Liver (tissue), 9 donors: Measurements from ENCODE around the gene TGFB1I1. TPM values are rescaled to one million over a fixed set of nuclear protein-coding genes. Genes with fewer than 3 reads are reported as not detected.

Experiments
- DNase-seq: peaks from one replicate; pipeline ENCODE4 v3.0.0-alpha.2; 2017; ENCODE audit warnings: low spot score
- H3K27ac ChIP-seq, 2 donors: one replicate each; pipeline ENCODE4 v1.7.0; 2013; ENCODE audit warnings: inconsistent platforms in 2 of 2, low read length in 2 of 2, control low read depth in 1 of 2, low read depth in 1 of 2, mild to moderate bottlenecking in 1 of 2
- H3K27me3 ChIP-seq, 4 donors: one replicate each; pipeline versions ENCODE4 v1.6.1 to v1.7.0; 2013; ENCODE audit warnings: low read length in 3 of 4, inconsistent platforms in 1 of 4, mild to moderate bottlenecking in 1 of 4, moderate library complexity in 1 of 4; ENCODE audit not compliant: control insufficient read depth in 4 of 4, insufficient read depth in 4 of 4
- H3K36me3 ChIP-seq, 4 donors: one replicate each; pipeline versions ENCODE4 v1.6.1 to v1.7.0; 2013; ENCODE audit warnings: low read length in 3 of 4, mild to moderate bottlenecking in 3 of 4, low read depth in 1 of 4, moderate library complexity in 1 of 4; ENCODE audit not compliant: control insufficient read depth in 4 of 4, insufficient read depth in 3 of 4
- H3K4me1 ChIP-seq, 4 donors: one replicate each; pipeline versions ENCODE4 v1.6.1 to v1.7.0; 2013; ENCODE audit warnings: low read length in 3 of 4, mild to moderate bottlenecking in 3 of 4, moderate library complexity in 1 of 4; ENCODE audit not compliant: control insufficient read depth in 4 of 4, insufficient read depth in 4 of 4
- H3K4me3 ChIP-seq, 3 donors: one replicate each; pipeline versions ENCODE4 v1.6.1 to v1.7.0; 2013; ENCODE audit warnings: low read length in 3 of 3, control low read depth in 1 of 3, low read depth in 1 of 3, mild to moderate bottlenecking in 1 of 3
- H3K9ac ChIP-seq, 2 donors: one replicate each; pipeline ENCODE4 v1.7.0; 2013; ENCODE audit warnings: low read length in 2 of 2, mild to moderate bottlenecking in 2 of 2, moderate library complexity in 2 of 2, control low read depth in 1 of 2, low read depth in 1 of 2
- H3K9me3 ChIP-seq, 4 donors: one replicate each; pipeline versions ENCODE4 v1.6.1 to v1.7.0; 2013; ENCODE audit warnings: low read length in 3 of 4; ENCODE audit not compliant: control insufficient read depth in 4 of 4
- EGR1 ChIP-seq, 2 donors: IDR thresholded peaks; 2 replicates each; pipeline ENCODE4 v1.6.1; 2016 to 2018; ENCODE audit warnings: antibody characterized with exemption in 2 of 2, low read depth in 2 of 2
- FOXA1 ChIP-seq: IDR thresholded peaks from 2 replicates; pipeline ENCODE4 v1.6.1; 2016; ENCODE audit warnings: antibody characterized with exemption
- FOXA2 ChIP-seq: IDR thresholded peaks from 2 replicates; pipeline ENCODE4 v1.6.1; 2016; ENCODE audit warnings: antibody characterized with exemption
- GABPA ChIP-seq, 2 donors: IDR thresholded peaks in 1 of 2; conservative IDR thresholded peaks in 1 of 2; 2 replicates each; pipeline ENCODE4 v1.6.1; 2016; ENCODE audit warnings: antibody characterized with exemption in 2 of 2, mild to moderate bottlenecking in 1 of 2, moderate library complexity in 1 of 2
- HNF4A ChIP-seq, 2 donors: conservative IDR thresholded peaks; 2 replicates each; pipeline ENCODE4 v1.6.1; 2016; ENCODE audit warnings: antibody characterized with exemption in 2 of 2, mild to moderate bottlenecking in 2 of 2
- HNF4G ChIP-seq: IDR thresholded peaks from 2 replicates; pipeline ENCODE4 v1.6.1; 2016; ENCODE audit warnings: antibody characterized with exemption
- JUND ChIP-seq, 2 donors: IDR thresholded peaks; 2 replicates each; pipeline ENCODE4 v1.6.1; 2016; ENCODE audit warnings: antibody characterized with exemption in 2 of 2
- NR2F2 ChIP-seq: IDR thresholded peaks from 2 replicates; pipeline ENCODE4 v1.6.1; 2016; ENCODE audit warnings: antibody characterized with exemption
- RAD21 ChIP-seq, 2 donors: IDR thresholded peaks; 2 replicates each; pipeline ENCODE4 v1.6.1; 2016; ENCODE audit warnings: antibody characterized with exemption in 2 of 2, mild to moderate bottlenecking in 2 of 2
- RXRA ChIP-seq, 2 donors: IDR thresholded peaks; 2 replicates each; pipeline ENCODE4 v1.6.1; 2017 to 2018; ENCODE audit warnings: antibody characterized with exemption in 2 of 2, mild to moderate bottlenecking in 1 of 2
- SP1 ChIP-seq: IDR thresholded peaks from 2 replicates; pipeline ENCODE4 v1.6.1; 2018; ENCODE audit warnings: antibody characterized with exemption, mild to moderate bottlenecking
- TAF1 ChIP-seq: conservative IDR thresholded peaks from 2 replicates; pipeline ENCODE4 v1.6.1; 2016; ENCODE audit warnings: antibody characterized with exemption, mild to moderate bottlenecking
- YY1 ChIP-seq: IDR thresholded peaks from 2 replicates; pipeline ENCODE4 v1.6.1; 2016; ENCODE audit warnings: antibody characterized with exemption, mild to moderate bottlenecking
- WGBS: extraction: QIAGEN DNeasy Blood & Tissue Kit; methylation state at CpG from one replicate; pipeline ENCODE4 v1.1.7; 2013; 5-methylcytosine and 5-hydroxymethylcytosine counted together
- polyA plus RNA-seq, 2 donors: library from polyadenylated mRNA; stranded (reverse) in 1 of 2; unstranded in 1 of 2; fragments of 200-250 nt in 1 of 2; fragments of >200 nt in 1 of 2; fragmentation: Nextera tagmentation in 1 of 2; extraction: Ambion mirVana in 1 of 2; gene quantifications; one replicate each; pipeline versions ENCODE4 v1.2.1 to v1.2.3, GENCODE V29; 2013 to 2015
- total RNA-seq, 2 donors: library from RNA; depleted of rRNA; stranded (reverse); fragments of >200 nt; gene quantifications; one replicate each; pipeline ENCODE4 v1.2.3, GENCODE V29; 2014
- TF ChIP-seq, protein P1 (sequence below): IDR thresholded peaks from 2 replicates; pipeline ENCODE4 v1.6.1; 2016; ENCODE audit warnings: antibody characterized with exemption
- TF ChIP-seq, protein P2 (sequence below): IDR thresholded peaks from 2 replicates; pipeline ENCODE4 v1.6.1; 2016; ENCODE audit warnings: antibody characterized with exemption
- TF ChIP-seq, protein P3 (sequence below): fragments of 150-350 bp; IDR thresholded peaks from 2 replicates; pipeline ENCODE4 v1.5.1; 2017; ENCODE audit warnings: improper control_type of control experiment, low read depth, low read length; ENCODE audit not compliant: missing input control
- TF ChIP-seq, protein P4 (sequence below): IDR thresholded peaks from 2 replicates; pipeline ENCODE4 v1.6.1; 2016; ENCODE audit warnings: antibody characterized with exemption
- TF ChIP-seq, protein P5 (sequence below): IDR thresholded peaks from 2 replicates; pipeline ENCODE4 v1.6.1; 2016; ENCODE audit warnings: antibody characterized with exemption, mild to moderate bottlenecking
- donor health status: healthy.
- donor health status: healthy.
- donor health status: healthy.
- donor health status: healthy.
- donor health status: healthy.

TGFB1I1 gene
- total and polyA plus RNA-seq, 4 donors = 4.2 to 8.3 (median 5.8) TPM

DNA sequence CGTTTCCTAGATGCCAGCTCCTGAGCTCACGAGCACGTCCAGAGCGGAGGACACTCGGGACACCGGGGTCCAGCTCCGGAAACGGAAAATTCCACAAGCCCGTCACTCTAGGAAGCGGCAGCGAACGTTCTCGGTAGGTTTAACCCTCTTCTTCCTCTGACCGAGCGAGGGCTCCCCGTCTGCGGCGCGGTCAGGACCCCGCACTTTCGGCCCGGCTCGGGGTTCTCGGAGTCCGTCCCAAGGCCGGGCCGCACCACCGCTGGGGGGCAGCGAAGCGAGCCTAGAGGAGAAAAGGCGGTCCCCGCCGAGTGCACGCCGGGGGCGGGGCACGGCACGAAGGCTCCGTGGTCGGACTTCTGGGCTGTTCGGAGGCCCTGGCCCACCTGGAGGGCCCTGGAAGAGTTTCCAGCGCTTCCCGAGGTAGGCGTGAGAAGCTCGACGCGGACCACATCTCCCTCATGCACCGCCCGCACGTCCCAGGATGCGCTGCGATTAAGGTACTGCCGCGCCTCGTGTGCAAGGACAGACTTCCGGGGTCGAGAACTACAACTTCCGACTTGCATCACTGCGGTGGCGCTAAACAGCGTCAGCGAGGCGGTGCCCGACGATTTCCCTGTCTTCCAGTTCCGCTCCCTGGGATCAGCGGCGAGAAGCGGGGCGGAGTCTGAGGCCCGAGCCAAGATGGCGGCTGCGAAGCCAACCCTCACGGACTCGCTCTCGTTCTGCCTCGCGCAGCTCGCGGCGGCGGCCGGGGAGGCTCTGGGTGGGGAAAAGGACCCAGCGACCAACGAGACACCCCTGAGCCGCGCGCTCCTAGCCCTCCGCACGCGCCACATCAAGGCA, 12.9 kb upstream of the TGFB1I1 start, which contains the start of gene ARMC5 (continued):
- TF ChIP-seq GABPA (IDR thresholded peaks at IDR 0.05 in 1 of 2, conservative IDR thresholded peaks at IDR 0.05 in 1 of 2) = peak; percentile 88 to 95
- peak; percentile 54 for TF ChIP-seq RAD21 (IDR thresholded peaks at IDR 0.05)
- peak; percentile 43 for TF ChIP-seq TAF1

DNA sequence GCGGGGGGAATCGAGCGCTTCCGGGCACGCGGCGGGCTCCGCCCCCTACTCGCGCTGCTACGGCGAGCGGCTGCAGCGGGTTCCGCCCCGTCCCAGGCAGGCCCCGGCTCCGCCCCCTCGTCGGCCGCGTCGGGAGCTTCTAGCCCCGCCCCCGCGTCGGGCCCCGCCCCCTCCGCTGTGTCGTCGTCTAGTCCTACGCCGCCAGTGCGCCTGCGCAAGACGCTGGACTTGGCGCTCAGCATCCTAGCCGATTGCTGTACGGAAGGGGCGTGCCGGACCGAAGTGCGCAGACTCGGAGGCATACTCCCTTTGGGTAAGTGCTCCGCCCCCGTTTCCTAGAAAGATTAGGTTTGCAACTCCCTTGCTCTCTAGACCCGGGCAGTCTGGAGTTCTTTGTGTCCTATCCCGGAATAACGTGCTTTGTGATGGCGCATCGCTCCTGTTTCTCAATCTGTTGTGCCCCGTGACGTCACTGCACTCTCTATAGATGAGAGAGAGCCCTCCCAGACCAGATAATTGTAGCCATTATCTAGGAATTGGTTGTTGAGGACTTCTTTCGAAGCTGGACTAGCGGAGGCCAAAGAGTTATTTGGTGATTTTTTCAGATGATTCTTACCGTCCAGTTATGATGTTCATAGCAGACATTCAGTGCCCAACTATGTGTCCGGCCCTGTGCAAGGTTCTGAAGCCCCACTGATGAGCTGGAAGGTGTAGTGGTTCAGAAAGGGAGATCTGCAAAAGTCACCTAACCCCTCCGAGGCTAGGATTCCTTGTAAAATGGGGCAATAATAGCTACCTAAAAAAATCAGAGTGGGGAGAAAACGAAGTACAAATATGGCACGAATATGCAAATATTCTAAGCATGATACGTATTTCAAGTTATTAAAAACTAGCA, 12.0 kb upstream of the TGFB1I1 start:
- DNase-seq = peak; percentile 100
- Histone ChIP-seq H3K9ac (peak overlapping the region; percentile 63 to 75), H3K4me1 (peaks cover 27 to 67% (median 53%) of the 10 kb centered on the region in 4 donors), H3K4me3 (peak overlapping the region; percentile 66 to 82 (median 74)), H3K9me3 (no peaks in the 10 kb centered on the region), H3K36me3 (peaks cover 0 to 4% (median under 1%) of the 10 kb centered on the region in 4 donors), H3K27ac (peak overlapping the region; percentile 97 to 98), H3K27me3 (no peaks in the 10 kb centered on the region)
- TF ChIP-seq, protein P1, sequence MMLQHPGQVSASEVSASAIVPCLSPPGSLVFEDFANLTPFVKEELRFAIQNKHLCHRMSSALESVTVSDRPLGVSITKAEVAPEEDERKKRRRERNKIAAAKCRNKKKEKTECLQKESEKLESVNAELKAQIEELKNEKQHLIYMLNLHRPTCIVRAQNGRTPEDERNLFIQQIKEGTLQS = peak; percentile 49
- TF ChIP-seq GABPA (IDR thresholded peaks at IDR 0.05 in 1 of 2, conservative IDR thresholded peaks at IDR 0.05 in 1 of 2) = no peak
- TF ChIP-seq FOXA2 = peak; percentile 48
- TF ChIP-seq HNF4G = no peak
- TF ChIP-seq EGR1 (IDR thresholded peaks at IDR 0.05; ENCODE audit: low read depth in 2 of 2) = peak; percentile 82 to 87
- peak; percentile 67 for TF ChIP-seq NR2F2
- TF ChIP-seq, protein P2, sequence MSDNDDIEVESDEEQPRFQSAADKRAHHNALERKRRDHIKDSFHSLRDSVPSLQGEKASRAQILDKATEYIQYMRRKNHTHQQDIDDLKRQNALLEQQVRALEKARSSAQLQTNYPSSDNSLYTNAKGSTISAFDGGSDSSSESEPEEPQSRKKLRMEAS = peak; percentile 77
- TF ChIP-seq FOXA1 = peak; percentile 45
- peak; percentile 93 for TF ChIP-seq SP1
- TF ChIP-seq JUND (IDR thresholded peaks at IDR 0.05) = peak; percentile 70 to 91
- TF ChIP-seq HNF4A (conservative IDR thresholded peaks at IDR 0.05) = peak; percentile 91 to 98
- no peak for TF ChIP-seq YY1
- TF ChIP-seq, protein P3, sequence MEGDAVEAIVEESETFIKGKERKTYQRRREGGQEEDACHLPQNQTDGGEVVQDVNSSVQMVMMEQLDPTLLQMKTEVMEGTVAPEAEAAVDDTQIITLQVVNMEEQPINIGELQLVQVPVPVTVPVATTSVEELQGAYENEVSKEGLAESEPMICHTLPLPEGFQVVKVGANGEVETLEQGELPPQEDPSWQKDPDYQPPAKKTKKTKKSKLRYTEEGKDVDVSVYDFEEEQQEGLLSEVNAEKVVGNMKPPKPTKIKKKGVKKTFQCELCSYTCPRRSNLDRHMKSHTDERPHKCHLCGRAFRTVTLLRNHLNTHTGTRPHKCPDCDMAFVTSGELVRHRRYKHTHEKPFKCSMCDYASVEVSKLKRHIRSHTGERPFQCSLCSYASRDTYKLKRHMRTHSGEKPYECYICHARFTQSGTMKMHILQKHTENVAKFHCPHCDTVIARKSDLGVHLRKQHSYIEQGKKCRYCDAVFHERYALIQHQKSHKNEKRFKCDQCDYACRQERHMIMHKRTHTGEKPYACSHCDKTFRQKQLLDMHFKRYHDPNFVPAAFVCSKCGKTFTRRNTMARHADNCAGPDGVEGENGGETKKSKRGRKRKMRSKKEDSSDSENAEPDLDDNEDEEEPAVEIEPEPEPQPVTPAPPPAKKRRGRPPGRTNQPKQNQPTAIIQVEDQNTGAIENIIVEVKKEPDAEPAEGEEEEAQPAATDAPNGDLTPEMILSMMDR = no peak
- TF ChIP-seq, protein P4, sequence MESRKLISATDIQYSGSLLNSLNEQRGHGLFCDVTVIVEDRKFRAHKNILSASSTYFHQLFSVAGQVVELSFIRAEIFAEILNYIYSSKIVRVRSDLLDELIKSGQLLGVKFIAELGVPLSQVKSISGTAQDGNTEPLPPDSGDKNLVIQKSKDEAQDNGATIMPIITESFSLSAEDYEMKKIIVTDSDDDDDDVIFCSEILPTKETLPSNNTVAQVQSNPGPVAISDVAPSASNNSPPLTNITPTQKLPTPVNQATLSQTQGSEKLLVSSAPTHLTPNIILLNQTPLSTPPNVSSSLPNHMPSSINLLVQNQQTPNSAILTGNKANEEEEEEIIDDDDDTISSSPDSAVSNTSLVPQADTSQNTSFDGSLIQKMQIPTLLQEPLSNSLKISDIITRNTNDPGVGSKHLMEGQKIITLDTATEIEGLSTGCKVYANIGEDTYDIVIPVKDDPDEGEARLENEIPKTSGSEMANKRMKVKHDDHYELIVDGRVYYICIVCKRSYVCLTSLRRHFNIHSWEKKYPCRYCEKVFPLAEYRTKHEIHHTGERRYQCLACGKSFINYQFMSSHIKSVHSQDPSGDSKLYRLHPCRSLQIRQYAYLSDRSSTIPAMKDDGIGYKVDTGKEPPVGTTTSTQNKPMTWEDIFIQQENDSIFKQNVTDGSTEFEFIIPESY = peak; percentile 83
- TF ChIP-seq RAD21 (IDR thresholded peaks at IDR 0.05) = peak; percentile 29 to 39
- TF ChIP-seq, protein P5, sequence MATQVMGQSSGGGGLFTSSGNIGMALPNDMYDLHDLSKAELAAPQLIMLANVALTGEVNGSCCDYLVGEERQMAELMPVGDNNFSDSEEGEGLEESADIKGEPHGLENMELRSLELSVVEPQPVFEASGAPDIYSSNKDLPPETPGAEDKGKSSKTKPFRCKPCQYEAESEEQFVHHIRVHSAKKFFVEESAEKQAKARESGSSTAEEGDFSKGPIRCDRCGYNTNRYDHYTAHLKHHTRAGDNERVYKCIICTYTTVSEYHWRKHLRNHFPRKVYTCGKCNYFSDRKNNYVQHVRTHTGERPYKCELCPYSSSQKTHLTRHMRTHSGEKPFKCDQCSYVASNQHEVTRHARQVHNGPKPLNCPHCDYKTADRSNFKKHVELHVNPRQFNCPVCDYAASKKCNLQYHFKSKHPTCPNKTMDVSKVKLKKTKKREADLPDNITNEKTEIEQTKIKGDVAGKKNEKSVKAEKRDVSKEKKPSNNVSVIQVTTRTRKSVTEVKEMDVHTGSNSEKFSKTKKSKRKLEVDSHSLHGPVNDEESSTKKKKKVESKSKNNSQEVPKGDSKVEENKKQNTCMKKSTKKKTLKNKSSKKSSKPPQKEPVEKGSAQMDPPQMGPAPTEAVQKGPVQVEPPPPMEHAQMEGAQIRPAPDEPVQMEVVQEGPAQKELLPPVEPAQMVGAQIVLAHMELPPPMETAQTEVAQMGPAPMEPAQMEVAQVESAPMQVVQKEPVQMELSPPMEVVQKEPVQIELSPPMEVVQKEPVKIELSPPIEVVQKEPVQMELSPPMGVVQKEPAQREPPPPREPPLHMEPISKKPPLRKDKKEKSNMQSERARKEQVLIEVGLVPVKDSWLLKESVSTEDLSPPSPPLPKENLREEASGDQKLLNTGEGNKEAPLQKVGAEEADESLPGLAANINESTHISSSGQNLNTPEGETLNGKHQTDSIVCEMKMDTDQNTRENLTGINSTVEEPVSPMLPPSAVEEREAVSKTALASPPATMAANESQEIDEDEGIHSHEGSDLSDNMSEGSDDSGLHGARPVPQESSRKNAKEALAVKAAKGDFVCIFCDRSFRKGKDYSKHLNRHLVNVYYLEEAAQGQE = peak; percentile 42
- peak; percentile 3 for TF ChIP-seq TAF1
- TF ChIP-seq RXRA (IDR thresholded peaks at IDR 0.05) = peak; percentile 86 to 96
- 3% methylated on average over 61 of the region's 61 CpGs for WGBS
